SHP77 treated with DMSO at 0.1 percent for 48 hours (cell line): ENCODE measurements around the gene NAT9.

Experiments used
- DNase-seq: peaks from one replicate; lab custom pipeline; 2025; lab: John Stamatoyannopoulos, UW

Gene NAT9

DNA sequence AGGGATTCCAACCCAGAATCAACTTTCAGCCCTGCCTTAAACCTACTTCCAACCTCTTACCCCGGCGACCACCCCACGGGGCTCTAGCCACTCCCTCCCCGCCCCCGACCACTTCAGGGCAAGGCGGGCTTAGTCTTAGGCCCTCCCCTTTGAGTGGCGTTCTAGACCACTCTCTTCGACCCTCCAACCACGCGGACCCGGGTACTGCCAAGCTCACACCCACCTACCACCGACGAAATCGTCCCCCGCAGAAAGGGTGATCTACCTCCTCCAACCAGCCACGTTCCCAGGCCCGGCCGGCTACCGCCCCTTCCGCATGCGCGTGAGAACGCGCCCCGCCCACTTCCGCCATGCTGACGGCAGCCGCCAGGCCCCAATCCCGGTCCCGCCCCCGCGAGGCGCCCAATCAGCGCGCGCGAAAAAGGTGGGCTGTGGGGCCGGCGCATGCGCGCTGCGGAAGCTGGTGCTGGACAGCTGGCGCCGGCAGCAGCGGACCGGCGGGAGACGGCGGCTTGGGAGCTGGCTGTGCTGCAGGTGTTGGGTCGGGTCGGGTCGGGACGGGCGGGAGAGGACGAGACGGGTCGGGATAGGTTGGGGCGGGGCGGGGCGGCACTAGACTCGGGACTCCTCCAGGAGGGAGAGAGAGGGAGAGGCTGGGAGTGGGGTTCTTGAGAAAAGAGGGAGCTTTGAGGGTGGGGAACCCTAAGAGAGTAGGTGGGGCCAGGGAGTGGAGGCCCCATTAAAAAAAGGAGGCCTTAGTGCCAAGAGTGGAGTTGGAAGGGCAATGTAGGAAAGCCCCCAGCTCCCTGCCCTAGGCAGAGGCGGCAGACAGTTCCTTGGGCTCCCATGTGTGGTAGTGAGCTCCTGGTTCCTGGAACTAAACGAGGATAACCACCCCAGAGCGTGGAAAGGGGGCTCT, at the start of gene NAT9:
Gene NAT9 (minus strand): TSS at position 302 of the 919 bp plus-strand sequence. CDS start 647 bp downstream, outside the sequence.
- peak; percentile 94 for DNase-seq

DNA sequence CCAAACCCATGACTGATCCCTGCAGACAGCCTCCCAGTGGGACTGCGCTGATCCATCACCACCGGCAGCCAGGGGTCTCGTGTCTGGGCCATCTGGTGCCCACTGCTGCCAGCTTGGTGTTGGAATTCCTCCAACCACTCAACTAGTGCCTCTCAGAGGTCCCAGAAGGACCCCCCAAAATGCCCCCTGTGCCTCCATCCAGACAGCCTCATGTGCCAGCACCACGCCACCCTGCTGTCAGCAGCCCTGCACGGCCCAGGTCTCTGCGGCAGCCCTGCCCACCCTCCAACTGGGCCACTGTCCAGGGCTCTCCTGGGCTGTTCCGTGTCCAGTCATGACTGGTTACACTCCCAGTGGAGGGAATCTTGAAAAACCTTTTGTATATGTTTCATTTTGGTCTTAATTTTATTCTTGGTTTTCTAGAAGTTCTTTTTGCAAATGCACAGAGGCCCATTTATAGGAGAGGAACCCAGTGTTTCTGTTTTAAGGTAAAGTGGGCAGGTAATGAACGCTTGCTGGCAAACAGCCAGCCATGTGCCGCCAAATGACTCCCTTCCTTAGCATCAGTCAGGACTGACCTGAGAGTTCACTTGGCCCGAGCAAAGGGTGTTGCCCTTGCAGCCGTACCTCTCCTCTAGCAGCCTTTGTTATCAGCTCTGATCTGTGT, 48.9 kb upstream of the NAT9 start:
- DNase-seq, result no peak

DNA sequence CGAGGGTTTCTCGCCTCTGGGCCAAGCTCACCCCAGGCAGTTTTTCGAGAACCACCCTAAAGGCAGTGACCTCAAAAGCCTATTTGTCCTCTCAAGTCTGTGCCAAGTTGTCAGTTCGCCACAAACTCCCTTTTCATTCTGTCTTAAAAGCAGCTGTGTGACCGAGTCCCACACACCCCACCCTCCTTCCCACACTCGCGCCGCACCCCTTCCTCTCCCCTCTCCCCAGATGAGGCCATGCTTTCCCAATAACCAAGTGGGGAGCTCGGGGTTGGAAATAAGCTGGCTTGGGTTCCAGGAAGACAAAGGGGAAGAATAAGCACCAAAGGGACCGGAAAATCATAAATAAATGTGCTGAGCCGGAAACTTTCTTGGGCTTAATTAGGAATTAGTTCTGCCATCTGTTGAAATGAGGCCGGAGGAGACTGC, 46.8 kb upstream of the NAT9 start:
- DNase-seq, result no peak

DNA sequence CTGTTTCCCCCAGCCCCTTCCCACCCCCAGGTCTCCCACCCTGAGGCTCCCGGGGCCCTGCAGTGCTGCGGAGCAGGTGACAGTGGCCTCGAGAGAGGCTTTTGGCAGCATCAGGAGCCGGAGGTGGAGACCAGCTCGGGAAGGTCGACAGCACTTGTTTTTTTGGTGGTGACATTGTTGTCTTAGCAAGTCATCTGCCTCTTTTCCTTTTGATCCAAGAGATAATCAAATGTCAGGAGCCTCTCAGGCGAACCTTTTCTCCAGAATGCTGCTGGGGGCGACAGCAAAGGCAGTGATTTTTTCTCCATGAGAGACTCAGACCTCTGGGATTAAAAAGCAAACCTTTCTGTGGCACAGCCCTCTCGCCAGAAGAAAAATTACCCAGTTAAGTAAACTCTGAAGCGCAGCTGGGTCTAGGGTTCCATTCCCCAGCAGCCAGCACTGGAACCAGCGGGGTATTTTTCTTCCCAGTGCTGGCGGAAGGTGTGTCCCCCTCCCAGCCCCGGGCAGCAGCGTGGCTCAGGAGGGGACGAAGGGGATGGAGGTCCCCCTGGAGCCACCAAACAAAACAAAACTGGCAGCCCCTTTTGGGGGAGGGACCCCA, 46.3 kb upstream of the NAT9 start:
- DNase-seq, result no peak

DNA sequence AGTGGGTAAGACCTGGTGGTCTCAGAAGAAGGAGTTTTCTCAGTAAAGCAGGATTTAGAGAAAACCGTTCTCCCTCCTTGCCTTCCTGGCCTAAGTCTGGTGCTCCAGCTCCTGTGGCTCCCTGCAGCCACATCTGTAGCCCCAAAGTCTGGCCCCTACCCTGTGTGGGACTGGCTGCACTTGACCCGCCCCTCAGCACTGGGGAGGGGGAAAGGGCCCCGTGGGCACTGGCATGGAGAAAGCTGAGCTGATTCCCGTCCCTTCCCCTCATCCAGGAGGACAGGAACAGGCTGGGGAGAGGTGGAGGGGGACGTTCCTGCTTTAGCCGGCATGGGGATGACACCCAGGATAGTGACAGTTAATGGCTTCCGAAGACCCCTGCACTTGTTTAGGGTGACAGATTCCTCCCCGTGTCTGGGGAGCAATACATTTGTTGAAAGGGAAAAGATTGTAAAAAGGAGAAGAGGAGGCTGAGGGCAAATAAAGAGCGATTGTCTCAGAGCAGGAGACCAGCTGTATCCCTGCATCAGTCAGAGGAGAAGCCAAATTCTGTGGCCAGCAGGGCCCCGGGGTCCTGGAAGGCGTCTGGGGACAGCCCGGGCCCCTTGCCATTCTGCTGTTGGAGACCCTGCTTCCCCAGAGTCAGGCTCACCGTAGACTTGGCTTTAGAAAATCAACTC, 45.6 kb upstream of the NAT9 start:
- no peak for DNase-seq

DNA sequence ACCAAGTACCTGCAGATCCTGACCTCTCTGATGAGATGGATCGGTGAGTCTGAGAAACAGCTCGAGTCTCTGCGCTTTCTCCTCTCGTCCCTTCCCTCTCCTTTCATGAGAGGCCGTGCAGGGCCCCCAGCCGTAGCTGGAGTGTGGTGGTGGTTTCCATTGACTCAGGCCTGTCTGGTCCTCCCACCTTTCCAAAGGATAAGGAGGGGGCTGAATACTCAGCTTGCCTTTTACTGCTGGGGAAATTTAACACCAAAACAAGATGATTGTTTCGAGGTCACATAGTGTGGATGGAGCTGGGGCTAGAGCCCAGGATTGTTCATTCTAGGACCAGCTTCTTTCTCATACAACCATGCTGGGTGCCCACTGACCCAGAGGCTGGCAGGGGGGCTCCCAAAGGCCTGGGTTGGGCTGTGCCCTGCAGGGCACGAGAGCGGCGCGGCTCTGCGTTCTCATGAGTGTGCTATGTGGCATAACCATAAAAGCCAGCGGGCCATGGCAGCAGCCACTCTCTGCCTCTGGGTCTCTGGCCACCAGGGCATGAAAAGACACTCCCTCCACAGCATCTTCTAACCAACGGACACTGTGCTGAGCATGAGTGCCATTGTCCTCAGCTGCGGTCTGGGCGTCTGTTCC, 43.8 kb upstream of the NAT9 start:
- no peak for DNase-seq

DNA sequence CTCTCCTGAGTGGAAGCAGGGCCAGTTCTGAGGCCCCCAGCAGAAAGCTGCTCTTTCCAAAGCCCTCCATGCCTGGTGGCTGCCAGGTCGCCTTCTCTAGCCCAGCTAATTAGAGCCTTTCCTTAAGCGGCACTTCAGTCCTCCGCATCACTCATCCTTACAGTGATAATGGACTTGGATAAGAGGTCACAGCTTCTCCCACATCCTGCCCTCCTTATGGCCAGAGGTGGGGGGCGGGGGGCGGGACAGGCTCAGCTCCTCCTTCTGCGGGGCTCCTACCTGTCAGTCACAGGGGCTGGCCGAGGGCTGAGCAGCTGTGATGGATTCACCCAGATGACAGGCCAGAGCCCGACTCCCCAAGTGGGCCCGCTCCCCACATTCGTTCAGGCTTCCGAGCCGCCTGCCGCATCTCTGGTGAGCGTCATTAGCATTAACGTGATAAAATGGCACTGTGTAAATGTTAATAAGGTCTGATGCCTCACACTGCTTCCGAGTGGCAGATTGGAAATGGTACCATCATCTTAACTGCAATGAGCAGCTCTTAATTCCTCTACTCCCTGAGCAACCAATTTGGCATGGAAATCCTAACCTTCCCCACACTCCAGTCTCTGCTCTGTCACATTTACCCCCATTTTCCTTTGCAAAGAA, 42.3 kb upstream of the NAT9 start:
- no peak for DNase-seq

DNA sequence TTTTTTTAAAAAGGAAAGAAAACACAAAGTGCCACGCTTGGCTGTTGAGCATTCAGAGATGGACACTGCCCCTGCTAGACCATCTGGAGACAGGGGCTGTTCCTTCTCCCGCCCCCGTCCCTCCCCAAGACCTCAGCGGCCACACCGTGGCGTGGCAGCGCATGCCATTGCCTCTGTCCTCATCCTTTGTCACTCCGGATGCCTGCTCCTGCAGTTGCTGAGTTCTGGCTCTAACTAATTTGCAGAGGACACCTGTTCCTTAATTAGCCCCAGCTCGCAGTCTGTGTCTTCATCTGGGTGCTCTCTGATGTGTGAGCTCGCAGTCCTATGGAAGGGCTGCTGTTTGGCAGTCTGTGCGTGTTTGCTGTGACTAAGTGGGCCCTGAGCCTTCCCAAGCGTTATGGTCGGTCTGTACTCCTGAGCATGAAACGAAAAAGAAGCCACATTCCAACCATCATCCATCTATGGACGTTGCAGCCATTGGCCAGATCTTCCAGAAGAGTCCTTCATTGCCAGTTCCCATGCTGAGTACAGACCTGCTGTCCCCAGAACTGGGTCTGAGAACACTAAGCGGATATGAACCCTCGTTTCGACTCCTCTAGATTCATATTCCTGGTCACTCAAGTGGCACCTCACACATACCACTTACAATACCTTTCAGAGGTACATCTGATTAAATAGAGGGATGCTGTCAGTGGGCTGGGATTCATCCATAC, 40.9 kb upstream of the NAT9 start:
- no peak for DNase-seq

- no peak for DNase-seq
These were observed 39.6 kb upstream of the NAT9 start for GRCh38 chr17:74815550-74816370.

GRCh38 chr17:74815067-74815466, 38.9 kb upstream of the NAT9 start:
- no peak for DNase-seq

GRCh38 chr17:74814453-74814852, 38.3 kb upstream of the NAT9 start:
- DNase-seq, result no peak

- no peak for DNase-seq
These were observed 36.2 kb upstream of the NAT9 start for GRCh38 chr17:74812109-74813009.

- DNase-seq, result no peak
These were observed 34.7 kb upstream of the NAT9 start for GRCh38 chr17:74810699-74811485.

GRCh38 chr17:74808714-74809430, 32.7 kb upstream of the NAT9 start:
- DNase-seq, result no peak

DNA sequence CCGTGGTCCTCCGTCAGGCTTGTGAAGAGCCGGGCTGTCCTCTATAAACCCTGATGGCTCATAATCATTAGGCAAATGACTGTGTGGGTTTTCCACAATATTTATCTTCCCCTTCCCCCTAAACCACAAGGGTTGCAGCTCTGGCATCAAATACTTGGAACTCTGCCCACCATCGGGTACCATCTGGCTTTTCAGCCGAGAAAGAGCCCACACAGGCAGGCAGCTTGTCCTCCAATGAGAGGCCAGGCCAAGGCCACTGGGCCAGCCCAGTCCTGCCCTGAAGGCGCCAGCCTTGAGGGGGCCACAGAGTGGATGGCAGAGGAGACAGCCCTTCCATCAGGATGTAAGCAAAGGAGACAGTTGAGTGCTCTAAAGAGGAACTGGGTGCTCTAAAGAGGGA, 31.8 kb upstream of the NAT9 start:
- DNase-seq, result peak; percentile 60

DNA sequence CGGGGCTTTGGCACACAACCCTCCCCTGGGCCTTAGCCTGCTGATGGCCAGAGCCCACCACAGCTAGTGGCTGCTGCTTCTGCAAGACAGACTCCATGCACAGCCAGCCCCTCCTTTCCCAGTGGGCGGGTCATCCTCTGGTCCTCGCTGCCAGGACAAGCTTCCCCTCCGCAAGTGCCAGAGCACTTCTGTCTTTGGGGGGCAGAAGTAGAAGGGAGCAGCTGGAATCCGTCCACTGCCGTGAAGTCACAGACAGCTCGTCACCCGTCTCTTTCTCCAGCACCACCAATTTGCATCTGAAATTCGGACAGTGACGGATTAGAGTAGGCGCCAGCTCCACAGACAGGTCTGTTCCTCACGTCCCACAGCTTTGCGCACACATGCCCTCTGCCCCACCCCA, 31.3 kb upstream of the NAT9 start:
- DNase-seq, result no peak

DNA sequence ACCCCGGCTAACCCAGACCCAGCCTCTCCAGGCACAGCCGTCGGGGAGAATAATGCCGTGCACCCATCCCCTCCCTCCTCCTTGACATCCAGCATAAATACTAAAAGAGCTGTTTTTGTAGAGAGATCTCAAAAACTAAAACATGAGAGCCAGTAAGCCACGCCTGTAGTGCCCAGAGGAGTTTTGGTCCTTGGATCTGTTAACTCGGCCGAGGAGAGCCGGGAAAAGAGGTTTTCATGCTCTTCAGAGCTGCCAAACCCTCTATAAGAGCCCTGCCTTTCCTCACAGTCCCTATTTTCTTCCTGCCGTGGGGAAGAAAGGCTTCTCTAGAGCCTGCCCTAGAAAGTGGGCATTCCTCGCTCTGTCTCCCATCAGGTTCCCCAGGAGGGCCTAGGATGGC, 30.2 kb upstream of the NAT9 start:
- DNase-seq, result no peak
